ENCODE results near the gene LSP1. TPM values are rescaled to one million over a fixed set of nuclear protein-coding genes. Genes with fewer than 3 reads are reported as not detected.

The LSP1 gene
- total and polyA plus RNA-seq, 4 donors = 5.0 to 7.7 (median 5.7) TPM

DNA sequence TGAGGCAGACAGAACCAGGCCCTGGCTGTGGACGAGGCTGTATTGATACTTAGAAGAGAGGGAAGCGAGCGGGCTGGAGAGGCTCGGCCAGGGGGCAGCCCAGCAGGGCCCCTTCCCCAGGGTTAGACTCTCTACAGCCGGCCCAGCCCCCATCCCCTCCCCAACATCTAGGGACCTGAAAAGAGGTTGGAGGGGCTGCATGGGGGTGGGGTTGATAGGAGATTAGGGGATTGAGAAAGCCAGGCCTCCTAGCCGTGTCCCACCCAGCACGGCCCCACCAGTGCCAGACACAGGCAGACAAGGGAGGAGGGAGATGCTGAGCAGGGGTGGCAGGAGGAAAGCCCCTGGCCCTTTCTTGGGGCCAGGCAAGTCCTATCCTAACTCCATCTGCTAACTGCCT lies 5.7 kb downstream of the LSP1 start:
- peaks cover 0 to 5% (median 3%) of the 10 kb centered on the region in 4 donors for H3K4me1 ChIP-seq (ENCODE audit: control insufficient read depth in 4 of 4, insufficient read depth in 4 of 4, low read length in 3 of 4)
- no peaks in the 10 kb centered on the region for H3K9me3 ChIP-seq (ENCODE audit: control insufficient read depth in 4 of 4, low read length in 3 of 4)
- WGBS = 89% methylated on average over 7 of the region's 7 CpGs
- DNase-seq (ENCODE audit: low spot score) = no peak
- H3K27ac ChIP-seq (ENCODE audit: low read depth in 1 of 2, low read length in 2 of 2) = no peak overlapping the region
- TF ChIP-seq RAD21 (IDR thresholded peaks at IDR 0.05) = no peak
- TF ChIP-seq SP1 (IDR thresholded peaks at IDR 0.05) = no peak
- TF ChIP-seq HNF4A (conservative IDR thresholded peaks at IDR 0.05) = no peak
- TF ChIP-seq HNF4G (IDR thresholded peaks at IDR 0.05) = no peak
- TF ChIP-seq, protein P1, sequence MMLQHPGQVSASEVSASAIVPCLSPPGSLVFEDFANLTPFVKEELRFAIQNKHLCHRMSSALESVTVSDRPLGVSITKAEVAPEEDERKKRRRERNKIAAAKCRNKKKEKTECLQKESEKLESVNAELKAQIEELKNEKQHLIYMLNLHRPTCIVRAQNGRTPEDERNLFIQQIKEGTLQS (IDR thresholded peaks at IDR 0.05) = no peak
- no peak for TF ChIP-seq NR2F2 (IDR thresholded peaks at IDR 0.05)
- no peak for TF ChIP-seq RXRA (IDR thresholded peaks at IDR 0.05)
- TF ChIP-seq TAF1 (conservative IDR thresholded peaks at IDR 0.05) = no peak
- TF ChIP-seq EGR1 (IDR thresholded peaks at IDR 0.05; ENCODE audit: low read depth in 2 of 2) = no peak
- H3K4me3 ChIP-seq (ENCODE audit: low read depth in 1 of 3, low read length in 3 of 3) = no peak overlapping the region
- H3K27me3 ChIP-seq (ENCODE audit: control insufficient read depth in 4 of 4, insufficient read depth in 4 of 4, low read length in 3 of 4) = no peaks in the 10 kb centered on the region
- no peaks in the 10 kb centered on the region for H3K36me3 ChIP-seq (ENCODE audit: control insufficient read depth in 4 of 4, insufficient read depth in 3 of 4, low read depth in 1 of 4, low read length in 3 of 4)
- no peak overlapping the region for H3K9ac ChIP-seq (ENCODE audit: low read depth in 1 of 2, low read length in 2 of 2)

DNA sequence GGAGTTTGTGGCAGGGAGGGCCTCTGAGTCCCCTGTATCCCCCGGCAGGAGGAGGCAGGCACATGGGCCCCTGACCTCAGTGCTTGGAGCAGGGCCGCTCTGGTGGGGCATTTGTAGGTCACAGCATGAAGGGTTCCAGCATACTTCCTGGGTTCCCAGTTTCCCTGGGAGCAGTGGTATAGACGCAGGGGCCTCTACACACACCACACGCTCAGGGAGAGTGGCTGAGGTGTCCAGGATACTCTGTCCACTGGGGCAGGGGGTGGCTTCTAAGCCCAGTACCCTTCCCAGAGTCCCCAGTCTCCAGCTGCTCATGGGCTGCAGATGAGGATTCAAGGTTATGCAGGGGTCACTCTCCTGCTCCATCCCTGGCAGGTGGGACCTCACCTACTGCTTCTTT lies 6.1 kb downstream of the LSP1 start:
- no peak overlapping the region for H3K4me3 ChIP-seq (ENCODE audit: low read depth in 1 of 3, low read length in 3 of 3)
- DNase-seq (ENCODE audit: low spot score) = no peak
- no peaks in the 10 kb centered on the region for H3K9me3 ChIP-seq (ENCODE audit: control insufficient read depth in 4 of 4, low read length in 3 of 4)
- WGBS = 82% methylated on average over 4 of the region's 4 CpGs
- H3K27me3 ChIP-seq (ENCODE audit: control insufficient read depth in 4 of 4, insufficient read depth in 4 of 4, low read length in 3 of 4) = no peaks in the 10 kb centered on the region
- TF ChIP-seq, protein P2, sequence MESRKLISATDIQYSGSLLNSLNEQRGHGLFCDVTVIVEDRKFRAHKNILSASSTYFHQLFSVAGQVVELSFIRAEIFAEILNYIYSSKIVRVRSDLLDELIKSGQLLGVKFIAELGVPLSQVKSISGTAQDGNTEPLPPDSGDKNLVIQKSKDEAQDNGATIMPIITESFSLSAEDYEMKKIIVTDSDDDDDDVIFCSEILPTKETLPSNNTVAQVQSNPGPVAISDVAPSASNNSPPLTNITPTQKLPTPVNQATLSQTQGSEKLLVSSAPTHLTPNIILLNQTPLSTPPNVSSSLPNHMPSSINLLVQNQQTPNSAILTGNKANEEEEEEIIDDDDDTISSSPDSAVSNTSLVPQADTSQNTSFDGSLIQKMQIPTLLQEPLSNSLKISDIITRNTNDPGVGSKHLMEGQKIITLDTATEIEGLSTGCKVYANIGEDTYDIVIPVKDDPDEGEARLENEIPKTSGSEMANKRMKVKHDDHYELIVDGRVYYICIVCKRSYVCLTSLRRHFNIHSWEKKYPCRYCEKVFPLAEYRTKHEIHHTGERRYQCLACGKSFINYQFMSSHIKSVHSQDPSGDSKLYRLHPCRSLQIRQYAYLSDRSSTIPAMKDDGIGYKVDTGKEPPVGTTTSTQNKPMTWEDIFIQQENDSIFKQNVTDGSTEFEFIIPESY (IDR thresholded peaks at IDR 0.05) = no peak
- no peak for TF ChIP-seq EGR1 (IDR thresholded peaks at IDR 0.05; ENCODE audit: low read depth in 2 of 2)
- TF ChIP-seq SP1 (IDR thresholded peaks at IDR 0.05) = no peak
- no peak for TF ChIP-seq HNF4G (IDR thresholded peaks at IDR 0.05)
- TF ChIP-seq HNF4A (conservative IDR thresholded peaks at IDR 0.05) = no peak
- TF ChIP-seq NR2F2 (IDR thresholded peaks at IDR 0.05) = no peak
- no peak for TF ChIP-seq FOXA1 (IDR thresholded peaks at IDR 0.05)
- TF ChIP-seq FOXA2 (IDR thresholded peaks at IDR 0.05) = no peak
- TF ChIP-seq, protein P3, sequence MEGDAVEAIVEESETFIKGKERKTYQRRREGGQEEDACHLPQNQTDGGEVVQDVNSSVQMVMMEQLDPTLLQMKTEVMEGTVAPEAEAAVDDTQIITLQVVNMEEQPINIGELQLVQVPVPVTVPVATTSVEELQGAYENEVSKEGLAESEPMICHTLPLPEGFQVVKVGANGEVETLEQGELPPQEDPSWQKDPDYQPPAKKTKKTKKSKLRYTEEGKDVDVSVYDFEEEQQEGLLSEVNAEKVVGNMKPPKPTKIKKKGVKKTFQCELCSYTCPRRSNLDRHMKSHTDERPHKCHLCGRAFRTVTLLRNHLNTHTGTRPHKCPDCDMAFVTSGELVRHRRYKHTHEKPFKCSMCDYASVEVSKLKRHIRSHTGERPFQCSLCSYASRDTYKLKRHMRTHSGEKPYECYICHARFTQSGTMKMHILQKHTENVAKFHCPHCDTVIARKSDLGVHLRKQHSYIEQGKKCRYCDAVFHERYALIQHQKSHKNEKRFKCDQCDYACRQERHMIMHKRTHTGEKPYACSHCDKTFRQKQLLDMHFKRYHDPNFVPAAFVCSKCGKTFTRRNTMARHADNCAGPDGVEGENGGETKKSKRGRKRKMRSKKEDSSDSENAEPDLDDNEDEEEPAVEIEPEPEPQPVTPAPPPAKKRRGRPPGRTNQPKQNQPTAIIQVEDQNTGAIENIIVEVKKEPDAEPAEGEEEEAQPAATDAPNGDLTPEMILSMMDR (IDR thresholded peaks at IDR 0.05; ENCODE audit: low read depth, low read length, missing input control) = no peak
- no peak for TF ChIP-seq RAD21 (IDR thresholded peaks at IDR 0.05)
- no peak for TF ChIP-seq YY1 (IDR thresholded peaks at IDR 0.05)
- TF ChIP-seq TAF1 (conservative IDR thresholded peaks at IDR 0.05) = no peak
- TF ChIP-seq RXRA (IDR thresholded peaks at IDR 0.05) = no peak
- no peak for TF ChIP-seq JUND (IDR thresholded peaks at IDR 0.05)
- no peak for TF ChIP-seq GABPA (IDR thresholded peaks at IDR 0.05 in 1 of 2, conservative IDR thresholded peaks at IDR 0.05 in 1 of 2)
- TF ChIP-seq, protein P4, sequence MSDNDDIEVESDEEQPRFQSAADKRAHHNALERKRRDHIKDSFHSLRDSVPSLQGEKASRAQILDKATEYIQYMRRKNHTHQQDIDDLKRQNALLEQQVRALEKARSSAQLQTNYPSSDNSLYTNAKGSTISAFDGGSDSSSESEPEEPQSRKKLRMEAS (IDR thresholded peaks at IDR 0.05) = no peak
- no peak overlapping the region for H3K9ac ChIP-seq (ENCODE audit: low read depth in 1 of 2, low read length in 2 of 2)
- no peak overlapping the region for H3K27ac ChIP-seq (ENCODE audit: low read depth in 1 of 2, low read length in 2 of 2)
- no peaks in the 10 kb centered on the region for H3K36me3 ChIP-seq (ENCODE audit: control insufficient read depth in 4 of 4, insufficient read depth in 3 of 4, low read depth in 1 of 4, low read length in 3 of 4)
- peaks cover 0 to 5% (median 5%) of the 10 kb centered on the region in 4 donors for H3K4me1 ChIP-seq (ENCODE audit: control insufficient read depth in 4 of 4, insufficient read depth in 4 of 4, low read length in 3 of 4)

Measured in liver (tissue), 9 donors.